H1 (cell line): ENCODE measurements around the gene SLC6A17. TPM values are rescaled to one million over a fixed set of nuclear protein-coding genes. Genes with fewer than 3 reads are reported as not detected.

Experiments used
- ASH2L ChIP-seq: fragments of 200-600, 300-600 bp; sonication (generic); IDR thresholded peaks from one replicate; pipeline ENCODE4 v1.7.1; 2017; ENCODE audit warnings: low read length
- CHD7 ChIP-seq: fragments of 300-600 bp; sonication (generic); IDR thresholded peaks from 2 replicates; pipeline ENCODE4 v1.7.1; 2012; ENCODE audit warnings: low read length, moderate library complexity, mild to moderate bottlenecking, inconsistent platforms; ENCODE audit not compliant: insufficient replicate concordance
- CTCF ChIP-seq, 3 experiments: IDR thresholded peaks; 1 replicate in 2 of 3; 2 replicates in 1 of 3; pipeline versions ENCODE4 v1.5.1 to v1.6.1; 2011; ENCODE audit warnings: low read length in 3 of 3, mild to moderate bottlenecking in 3 of 3, inconsistent platforms in 2 of 3, low read depth in 1 of 3, moderate library complexity in 1 of 3; ENCODE audit not compliant: insufficient read depth in 1 of 3; ENCODE audit errors: control extremely low read depth in 1 of 3
- PHF8 ChIP-seq: fragments of 200-600 bp; sonication (generic); conservative IDR thresholded peaks from 2 replicates; pipeline ENCODE4 v1.7.1; 2012; ENCODE audit warnings: low read depth, mild to moderate bottlenecking, inconsistent platforms, low read length, moderate library complexity
- SUZ12 ChIP-seq: fragments of 200-600 bp; sonication (generic); IDR thresholded peaks from 2 replicates; pipeline ENCODE4 v1.6.1; 2012; ENCODE audit warnings: mild to moderate bottlenecking, inconsistent platforms, low read length, moderate library complexity, mixed read lengths
- polyA plus RNA-seq, 7 experiments: library from polyadenylated mRNA; depleted of rRNA in 3 of 7; stranded (reverse) in 5 of 7; unstranded in 2 of 7; fragments of >200 nt in 5 of 7; fragments of 200-250 nt in 2 of 7; gene quantifications; 1 replicate in 5 of 7; 2 replicates in 1 of 7; 4 replicates in 1 of 7; pipeline versions ENCODE4 v1.2.1 to v1.2.3, GENCODE V29; 2011 to 2013; ENCODE audit warnings: missing spikeins in 2 of 7, mixed read lengths in 2 of 7
- total RNA-seq: library from RNA; stranded (reverse); fragmentation: NEBNext Ultra II Directional; extraction: Animal tissue kit (Norgen Biotek cat#: 25700); gene quantifications from 2 replicates; pipeline ENCODE4 v1.2.1, GENCODE V29; 2021

Gene SLC6A17
- total and polyA plus RNA-seq, 2 of the 8 experiments (the other 6 are each of a cell fraction or from before 2014, with no cell fraction given): 0.15 to 0.28 TPM

GRCh38 chr1:110228381-110228780, 78.1 kb downstream of the SLC6A17 start (continued):
- no peak for TF ChIP-seq CHD7
- no peak for TF ChIP-seq ASH2L
- TF ChIP-seq PHF8: no peak
- TF ChIP-seq CTCF (IDR thresholded peaks at IDR 0.05; ENCODE audit: control extremely low read depth in 1 of 3, insufficient read depth in 1 of 3, low read depth in 1 of 3, low read length in 3 of 3): no peak
- TF ChIP-seq SUZ12: no peak
- TF ChIP-seq, all 59 proteins: peak for 0
